ENCODE data around the gene UTP11. TPM values are rescaled to one million over a fixed set of nuclear protein-coding genes. Genes with fewer than 3 reads are reported as not detected.

Gene UTP11
- total and polyA plus RNA-seq, 2 experiments from 2014 or later, result 37.1 to 51.0 TPM

GRCh38 chr1:38073534-38074301, 61.2 kb downstream of the UTP11 start:
- Histone ChIP-seq H3K27ac (no peak overlapping the region), H3K79me2 (ENCODE audit: insufficient read depth) (no peaks in the 10 kb centered on the region), H3K9me2 (ENCODE audit: insufficient read depth) (no peaks in the 10 kb centered on the region), H3K9me3 (ENCODE audit: low read depth) (no peaks in the 10 kb centered on the region), H3K4me1 (ENCODE audit: insufficient read depth) (no peaks in the 10 kb centered on the region), H3K4me3 (no peak overlapping the region), H3K9ac (no peak overlapping the region), H3K36me3 (ENCODE audit: low read depth) (no peaks in the 10 kb centered on the region), H2AFZ (no peak overlapping the region), H3F3A (ENCODE audit: insufficient read depth) (no peaks in the 10 kb centered on the region), H4K20me1 (ENCODE audit: insufficient read depth) (no peaks in the 10 kb centered on the region), H3K27me3 (replicated peaks; ENCODE audit: insufficient read depth) (peaks cover 38% of the 10 kb centered on the region), H3K4me2 (ENCODE audit: unreplicated experiment) (no peak overlapping the region)
- 8 to 13% methylated on average over 9 of the region's 9 CpGs for WGBS, 2 experiments (ENCODE audit: low coverage in 1 of 2, low lambda C conversion rate in 2 of 2, missing lambda C conversion rate in 2 of 2)
- TF ChIP-seq EZH2phosphoT487 (IDR thresholded peaks at IDR 0.05; ENCODE audit: insufficient read depth, low read depth), result no peak
- no peak for TF ChIP-seq EZH2 (IDR thresholded peaks at IDR 0.05; ENCODE audit: insufficient read depth, poor library complexity, severe bottlenecking)
- in situ Hi-C loops (cut with MboI), result no loop called here
- DNase-seq, result no peak

DNA sequence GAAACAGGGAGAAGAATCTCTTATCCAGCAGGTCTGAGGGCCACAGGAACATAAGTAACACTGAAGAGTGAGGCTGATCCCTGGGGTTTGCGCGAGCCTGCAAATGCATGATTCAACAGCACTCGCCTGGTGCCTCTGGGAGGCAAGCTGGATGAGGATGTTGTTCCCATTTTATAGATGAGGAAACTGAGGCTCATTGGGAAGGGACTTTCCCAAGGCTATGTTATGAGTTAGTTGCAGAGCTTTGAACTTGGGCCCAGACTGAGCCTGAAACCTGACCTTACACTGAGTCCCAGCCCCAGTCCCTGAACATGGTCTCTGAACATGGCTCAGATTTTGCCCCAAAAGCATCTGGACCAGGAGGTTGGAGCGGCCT, 61.8 kb downstream of the UTP11 start:
- Histone ChIP-seq H3F3A (ENCODE audit: insufficient read depth) (no peaks in the 10 kb centered on the region), H2AFZ (no peak overlapping the region), H3K27ac (no peak overlapping the region), H3K9ac (no peak overlapping the region), H3K4me1 (ENCODE audit: insufficient read depth) (no peaks in the 10 kb centered on the region), H3K4me3 (no peak overlapping the region), H3K79me2 (ENCODE audit: insufficient read depth) (no peaks in the 10 kb centered on the region), H4K20me1 (ENCODE audit: insufficient read depth) (no peaks in the 10 kb centered on the region), H3K9me2 (ENCODE audit: insufficient read depth) (no peaks in the 10 kb centered on the region), H3K9me3 (ENCODE audit: low read depth) (no peaks in the 10 kb centered on the region), H3K4me2 (ENCODE audit: unreplicated experiment) (no peak overlapping the region), H3K27me3 (replicated peaks; ENCODE audit: insufficient read depth) (peaks cover 38% of the 10 kb centered on the region), H3K36me3 (ENCODE audit: low read depth) (no peaks in the 10 kb centered on the region)
- WGBS, 2 experiments (ENCODE audit: low coverage in 1 of 2, low lambda C conversion rate in 2 of 2, missing lambda C conversion rate in 2 of 2), result 54 to 55% methylated on average over 4 of the region's 4 CpGs
- TF ChIP-seq EZH2phosphoT487 (IDR thresholded peaks at IDR 0.05; ENCODE audit: insufficient read depth, low read depth) (no peak), EZH2 (IDR thresholded peaks at IDR 0.05; ENCODE audit: insufficient read depth, poor library complexity, severe bottlenecking) (no peak)
- DNase-seq, result no peak
- in situ Hi-C loops (cut with MboI), result no loop called here

Small RNA genes lying within 50 kb of the gene (small RNA-seq; reads per million reads assigned to genes)
- not detected for gene RNU6-510P (ENCODE audit: low read depth, low replicate concordance)

Other genes with a start within 250 kb of the UTP11 start
- not detected in 2 replicates for gene EPHA10, start 247.6 kb upstream of the UTP11 start, total RNA-seq (2014; rRNA removed; shearing (Covaris generic))
- not detected in 2 replicates for gene EPHA10, start 247.6 kb upstream of the UTP11 start, polyA plus RNA-seq (2016; fragmentation: Nextera tagmentation; extraction: Ambion mirVana)
- 0.65 and 1.8 TPM in 2 replicates for gene MANEAL, start 218.9 kb upstream of the UTP11 start, total RNA-seq (2014; rRNA removed; shearing (Covaris generic))
- 0.23 TPM in 1 of 2 replicates, not detected in the other for gene MANEAL, start 218.9 kb upstream of the UTP11 start, polyA plus RNA-seq (2016; fragmentation: Nextera tagmentation; extraction: Ambion mirVana)
- gene C1orf122, start 204.9 kb upstream of the UTP11 start, total RNA-seq (2014; rRNA removed; shearing (Covaris generic)), result 86.2 and 110 TPM in 2 replicates
- 103 and 108 TPM in 2 replicates for gene C1orf122, start 204.9 kb upstream of the UTP11 start, polyA plus RNA-seq (2016; fragmentation: Nextera tagmentation; extraction: Ambion mirVana)
- gene YRDC, start 204.5 kb upstream of the UTP11 start, total RNA-seq (2014; rRNA removed; shearing (Covaris generic)), result 22.4 and 24.9 TPM in 2 replicates
- gene YRDC, start 204.5 kb upstream of the UTP11 start, polyA plus RNA-seq (2016; fragmentation: Nextera tagmentation; extraction: Ambion mirVana), result 12.5 and 13.9 TPM in 2 replicates
- gene MTF1, start 153.1 kb upstream of the UTP11 start, total RNA-seq (2014; rRNA removed; shearing (Covaris generic)), result 2.1 TPM in 2 replicates
- 14.4 and 14.7 TPM in 2 replicates for gene MTF1, start 153.1 kb upstream of the UTP11 start, polyA plus RNA-seq (2016; fragmentation: Nextera tagmentation; extraction: Ambion mirVana)
- 24.4 and 34.3 TPM in 2 replicates for gene INPP5B, start 65.7 kb upstream of the UTP11 start, total RNA-seq (2014; rRNA removed; shearing (Covaris generic))
- 9.8 and 10.0 TPM in 2 replicates for gene INPP5B, start 65.7 kb upstream of the UTP11 start, polyA plus RNA-seq (2016; fragmentation: Nextera tagmentation; extraction: Ambion mirVana)
- gene SF3A3, start 22.7 kb upstream of the UTP11 start, total RNA-seq (2014; rRNA removed; shearing (Covaris generic)), result 37.9 and 62.3 TPM in 2 replicates
- 63.4 and 72.3 TPM in 2 replicates for gene SF3A3, start 22.7 kb upstream of the UTP11 start, polyA plus RNA-seq (2016; fragmentation: Nextera tagmentation; extraction: Ambion mirVana)
- 26.9 and 31.7 TPM in 2 replicates for gene FHL3, start 7.2 kb upstream of the UTP11 start, total RNA-seq (2014; rRNA removed; shearing (Covaris generic))
- 44.4 and 48.0 TPM in 2 replicates for gene FHL3, start 7.2 kb upstream of the UTP11 start, polyA plus RNA-seq (2016; fragmentation: Nextera tagmentation; extraction: Ambion mirVana)
- gene POU3F1, start 34.1 kb downstream of the UTP11 start, total RNA-seq (2014; rRNA removed; shearing (Covaris generic)), result not detected in 2 replicates
- gene POU3F1, start 34.1 kb downstream of the UTP11 start, polyA plus RNA-seq (2016; fragmentation: Nextera tagmentation; extraction: Ambion mirVana), result not detected in 2 replicates

Measured in GM23248 (cell line).